CD4-positive, alpha-beta T cell (primary cell): ENCODE data around the gene COX4I2. TPM values are rescaled to one million over a fixed set of nuclear protein-coding genes. Genes with fewer than 3 reads are reported as not detected.

Experiments used
- ATAC-seq: fragments of 200-7000 bp; cut with Tn5 transposase; one replicate; pipeline ENCODE4 v1.10.0; 2022; ENCODE audit warnings: mild to moderate bottlenecking; ENCODE audit not compliant: poor library complexity
- CTCF ChIA-PET: fragments of 350-600 bp; sonication (Branson Sonifier 250); formaldehyde crosslinking; loops from one replicate; lab custom pipeline; 2021; ENCODE audit warnings: antibody characterized with exemption, inconsistent platforms; lab: Charles Lee
- POLR2A ChIA-PET: fragments of 350-600 bp; sonication (Branson Sonifier 250); formaldehyde crosslinking; loops from one replicate; lab custom pipeline; 2021; ENCODE audit warnings: antibody characterized with exemption, inconsistent platforms; lab: Charles Lee
- DNase-seq, 14 experiments: peaks; one replicate each; pipeline ENCODE4 v3.0.0-alpha.2; 2013 to 2020; ENCODE audit warnings: mixed read lengths in 2 of 14
- H3K27ac ChIP-seq, 2 donors: one replicate each; pipeline versions ENCODE4 v1.5.1 to v1.7.0; 2013; ENCODE audit warnings: low read length in 2 of 2, low read depth in 1 of 2, mild to moderate bottlenecking in 1 of 2
- H3K27me3 ChIP-seq, 2 experiments: 1 replicate in 1 of 2; 2 replicates in 1 of 2; pipeline versions ENCODE4 v1.6.1 to v1.7.0; 2013; ENCODE audit warnings: low read length in 2 of 2, control low read depth in 1 of 2, mild to moderate bottlenecking in 1 of 2, moderate library complexity in 1 of 2; ENCODE audit not compliant: insufficient read depth in 2 of 2, control insufficient read depth in 1 of 2
- H3K36me3 ChIP-seq: one replicate; pipeline ENCODE4 v1.6.1; 2013; ENCODE audit warnings: low read length, control low read depth; ENCODE audit not compliant: insufficient read depth
- H3K4me1 ChIP-seq: one replicate; pipeline ENCODE4 v1.6.1; 2013; ENCODE audit warnings: low read length, control low read depth; ENCODE audit not compliant: insufficient read depth
- H3K4me3 ChIP-seq: one replicate; pipeline ENCODE4 v1.5.1; 2013; ENCODE audit warnings: mild to moderate bottlenecking, low read length, moderate library complexity
- H3K9me3 ChIP-seq, 2 experiments: 1 replicate in 1 of 2; 2 replicates in 1 of 2; pipeline versions ENCODE4 v1.6.1 to v1.7.0; 2013; ENCODE audit warnings: low read length in 2 of 2, mild to moderate bottlenecking in 2 of 2, control low read depth in 1 of 2, moderate library complexity in 1 of 2; ENCODE audit not compliant: control insufficient read depth in 1 of 2, insufficient read depth in 1 of 2
- H3K27ac Mint-ChIP-seq: one replicate; pipeline ENCODE4 v1.8.0; 2020; ENCODE audit warnings: mixed read lengths
- H3K27me3 Mint-ChIP-seq: one replicate; pipeline ENCODE4 v1.8.0; 2021; ENCODE audit warnings: mixed read lengths
- H3K36me3 Mint-ChIP-seq: one replicate; pipeline ENCODE4 v1.8.0; 2021; ENCODE audit warnings: low read depth, mixed read lengths
- H3K4me1 Mint-ChIP-seq: one replicate; pipeline ENCODE4 v1.8.0; 2021; ENCODE audit warnings: low read depth, mixed read lengths
- H3K4me3 Mint-ChIP-seq: one replicate; pipeline ENCODE4 v1.8.0; 2020; ENCODE audit warnings: mild to moderate bottlenecking, mixed read lengths
- H3K9me3 Mint-ChIP-seq: one replicate; pipeline ENCODE4 v1.8.0; 2020; ENCODE audit warnings: mixed read lengths
- intact Hi-C, 2 experiments: fragments of 100-400 bp; cut with DNase I in 1 of 2; cut with micrococcal nuclease in 1 of 2; formaldehyde crosslinking; loops; one replicate each; pipeline versions ENCODE4 v1.15.1 to v1.9.0; 2023 to 2025; cut with DNase I, micrococcal nuclease
- total RNA-seq, 174 experiments: library from RNA in 2 of 174; stranded (reverse) in 2 of 174; gene quantifications; one replicate each; pipeline ENCODE4 v1.2.3 and lab custom pipeline; 2021 to 2026
- TF ChIP-seq, protein P1 (sequence below): fragments of 200-600 bp; IDR thresholded peaks from one replicate; pipeline ENCODE4 v1.8.0; 2022; ENCODE audit warnings: antibody characterized with exemption, mild to moderate bottlenecking

Gene COX4I2
- total RNA-seq, 2 experiments from 2014 or later, result not detected

DNA sequence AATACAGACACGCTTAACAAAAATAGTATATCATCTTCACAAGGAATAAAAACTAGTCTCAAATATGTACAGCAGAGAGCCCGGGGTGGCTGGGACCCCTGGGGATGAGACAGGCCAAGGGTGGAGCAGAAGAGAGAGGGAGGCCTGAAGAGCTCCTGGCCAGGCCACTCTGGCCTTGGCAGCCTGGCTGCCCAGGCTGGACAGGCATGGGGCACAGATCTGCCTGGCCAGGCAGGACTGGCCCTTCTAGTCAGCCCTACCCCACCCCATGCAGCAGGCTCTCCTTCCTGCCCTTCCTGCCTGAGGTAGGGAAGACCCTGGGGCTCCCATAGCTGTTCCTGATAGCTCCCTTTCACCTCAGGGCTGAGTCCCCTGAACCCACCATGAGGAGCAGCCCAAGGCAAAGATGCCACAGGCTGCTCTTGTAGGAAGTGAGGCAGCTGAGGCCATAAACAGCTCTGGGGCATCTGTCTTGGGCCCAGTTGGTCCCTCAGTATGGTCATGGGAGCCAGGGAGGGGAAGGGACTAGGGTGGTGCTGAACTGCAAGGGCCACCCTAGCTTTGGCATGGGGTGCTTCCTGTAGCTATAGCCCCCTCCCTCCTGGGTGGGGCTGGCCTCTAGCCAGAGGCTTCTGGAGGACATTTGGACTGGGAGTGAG, 27.1 kb downstream of the COX4I2 start:
- peaks cover 38% of the 10 kb centered on the region for H3K4me1 Mint-ChIP-seq
- TF ChIP-seq, protein P1, sequence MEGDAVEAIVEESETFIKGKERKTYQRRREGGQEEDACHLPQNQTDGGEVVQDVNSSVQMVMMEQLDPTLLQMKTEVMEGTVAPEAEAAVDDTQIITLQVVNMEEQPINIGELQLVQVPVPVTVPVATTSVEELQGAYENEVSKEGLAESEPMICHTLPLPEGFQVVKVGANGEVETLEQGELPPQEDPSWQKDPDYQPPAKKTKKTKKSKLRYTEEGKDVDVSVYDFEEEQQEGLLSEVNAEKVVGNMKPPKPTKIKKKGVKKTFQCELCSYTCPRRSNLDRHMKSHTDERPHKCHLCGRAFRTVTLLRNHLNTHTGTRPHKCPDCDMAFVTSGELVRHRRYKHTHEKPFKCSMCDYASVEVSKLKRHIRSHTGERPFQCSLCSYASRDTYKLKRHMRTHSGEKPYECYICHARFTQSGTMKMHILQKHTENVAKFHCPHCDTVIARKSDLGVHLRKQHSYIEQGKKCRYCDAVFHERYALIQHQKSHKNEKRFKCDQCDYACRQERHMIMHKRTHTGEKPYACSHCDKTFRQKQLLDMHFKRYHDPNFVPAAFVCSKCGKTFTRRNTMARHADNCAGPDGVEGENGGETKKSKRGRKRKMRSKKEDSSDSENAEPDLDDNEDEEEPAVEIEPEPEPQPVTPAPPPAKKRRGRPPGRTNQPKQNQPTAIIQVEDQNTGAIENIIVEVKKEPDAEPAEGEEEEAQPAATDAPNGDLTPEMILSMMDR, result no peak
- no peak overlapping the region for H3K4me3 ChIP-seq
- H3K36me3 Mint-ChIP-seq, result peaks cover 16% of the 10 kb centered on the region
- no peaks in the 10 kb centered on the region for H3K9me3 ChIP-seq
- DNase-seq (no peak), ATAC-seq (no peak)
- no peaks in the 10 kb centered on the region for H3K27me3 Mint-ChIP-seq
- H3K9me3 Mint-ChIP-seq, result no peaks in the 10 kb centered on the region
- H3K4me1 ChIP-seq, result peaks cover 41% of the 10 kb centered on the region
- CTCF ChIA-PET, result interaction anchor here (7.3 kb wide), 1 partner anchor 57 kb away, joined by 197 read pairs; the partner anchor contains the start of gene BCL2L1
- H3K36me3 ChIP-seq, result peaks cover 23% of the 10 kb centered on the region
- H3K27me3 ChIP-seq, result no peaks in the 10 kb centered on the region
- peak overlapping the region in 1 of 2 donors; percentile 2 for H3K27ac ChIP-seq
- intact Hi-C loops, result no loop called here
- POLR2A ChIA-PET, result interaction anchor here (1.1 to 1.8 kb wide), 2 partner anchors 53 to 59 kb away, joined by 4 to 5 read pairs; no protein-coding TSS in a partner anchor
- no peak overlapping the region for H3K27ac Mint-ChIP-seq
- no peak overlapping the region for H3K4me3 Mint-ChIP-seq

- Mint-ChIP-seq H3K9me3 (no peaks in the 10 kb centered on the region), H3K27ac (peak overlapping the region; percentile 79), H3K27me3 (no peaks in the 10 kb centered on the region), H3K4me3 (no peak overlapping the region), H3K4me1 (peaks cover 41% of the 10 kb centered on the region), H3K36me3 (peaks cover 16% of the 10 kb centered on the region)
- Histone ChIP-seq H3K27me3 (no peaks in the 10 kb centered on the region), H3K4me3 (no peak overlapping the region), H3K9me3 (no peaks in the 10 kb centered on the region), H3K27ac (no peak overlapping the region), H3K36me3 (peaks cover 24% of the 10 kb centered on the region), H3K4me1 (peaks cover 41% of the 10 kb centered on the region)
- POLR2A ChIA-PET, result interaction anchor here (1.1 to 1.8 kb wide), 2 partner anchors 52 to 58 kb away, joined by 4 to 5 read pairs; no protein-coding TSS in a partner anchor
- DNase-seq (no peak), ATAC-seq (no peak)
- intact Hi-C loops, result no loop called here
- CTCF ChIA-PET, result interaction anchor here (7.3 kb wide), 1 partner anchor 57 kb away, joined by 197 read pairs; the partner anchor contains the start of gene BCL2L1
- TF ChIP-seq, protein P1, result no peak
Measured at GRCh38 chr20:31665753-31666152, 28.0 kb downstream of the COX4I2 start.

- POLR2A ChIA-PET, result interaction anchor here (0.6 to 1.9 kb wide), 3 partner anchors 57 to 691 kb away, joined by 3 to 5 read pairs (median 5); no protein-coding TSS in a partner anchor
- Histone ChIP-seq H3K4me1 (peaks cover 38% of the 10 kb centered on the region), H3K27me3 (no peaks in the 10 kb centered on the region), H3K4me3 (no peak overlapping the region), H3K9me3 (no peaks in the 10 kb centered on the region), H3K27ac (peak overlapping the region in 1 of 2 donors; percentile 34), H3K36me3 (peaks cover 24% of the 10 kb centered on the region)
- CTCF ChIA-PET, result interaction anchor here (7.3 kb wide), 1 partner anchor 56 kb away, joined by 197 read pairs; the partner anchor contains the start of gene BCL2L1
- DNase-seq (peak in 5 of 14 experiments; percentile 23 to 75 (median 44)), ATAC-seq (peak; percentile 69)
- Mint-ChIP-seq H3K27ac (peak overlapping the region; percentile 79), H3K4me1 (peaks cover 41% of the 10 kb centered on the region), H3K36me3 (peaks cover 16% of the 10 kb centered on the region), H3K27me3 (no peaks in the 10 kb centered on the region), H3K4me3 (no peak overlapping the region), H3K9me3 (no peaks in the 10 kb centered on the region)
- TF ChIP-seq, protein P1, result no peak
- intact Hi-C loops, result no loop called here
Measured at GRCh38 chr20:31666258-31667042, 28.7 kb downstream of the COX4I2 start.
